Hematopoietic multipotent progenitor cell treated with erythropoietin and hydrocortisone succinate and interleukin-3 and kit ligand, for 6 days (in vitro differentiated cells): ENCODE results near the gene MRC1.

Experiments used
- DNase-seq: peaks from one replicate; pipeline ENCODE4 v3.0.0-alpha.2; 2015

MRC1 gene

GRCh38 chr10:17848646-17849045 is 39.5 kb downstream of the MRC1 start:
- no peak for DNase-seq

- DNase-seq = no peak
These were observed 41.4 kb downstream of the MRC1 start for GRCh38 chr10:17850501-17850900.

GRCh38 chr10:17851611-17852010 is 42.5 kb downstream of the MRC1 start:
- peak; percentile 59 for DNase-seq

- no peak for DNase-seq
These were observed 45.0 kb downstream of the MRC1 start for GRCh38 chr10:17854044-17854652.

GRCh38 chr10:17857040-17857439 is 47.9 kb downstream of the MRC1 start:
- no peak for DNase-seq

GRCh38 chr10:17859492-17860156 is 50.5 kb downstream of the MRC1 start:
- no peak for DNase-seq

- DNase-seq = no peak
These were observed 52.6 kb downstream of the MRC1 start for GRCh38 chr10:17861760-17862159.

- no peak for DNase-seq
These were observed 56.2 kb downstream of the MRC1 start for GRCh38 chr10:17865351-17865750.

- no peak for DNase-seq
These were observed 57.2 kb downstream of the MRC1 start for GRCh38 chr10:17866346-17866745.

- no peak for DNase-seq
These were observed 57.9 kb downstream of the MRC1 start for GRCh38 chr10:17867056-17867455.

- no peak for DNase-seq
These were observed 61.9 kb downstream of the MRC1 start for GRCh38 chr10:17871036-17871435.

- peak; percentile 58 for DNase-seq
These were observed 63.3 kb downstream of the MRC1 start for GRCh38 chr10:17872191-17873091.

GRCh38 chr10:17873946-17874345 is 64.8 kb downstream of the MRC1 start:
- no peak for DNase-seq

GRCh38 chr10:17877121-17877520 is 68.0 kb downstream of the MRC1 start:
- DNase-seq = no peak

- no peak for DNase-seq
These were observed 69.7 kb downstream of the MRC1 start for GRCh38 chr10:17878896-17879295.

- DNase-seq = no peak
These were observed 71.5 kb downstream of the MRC1 start for GRCh38 chr10:17880601-17881000.

- DNase-seq = no peak
These were observed 73.4 kb downstream of the MRC1 start for GRCh38 chr10:17882557-17882956.

- peak; percentile 6 for DNase-seq
These were observed 74.5 kb downstream of the MRC1 start for GRCh38 chr10:17883621-17884020.

- no peak for DNase-seq
These were observed 79.0 kb downstream of the MRC1 start for GRCh38 chr10:17888189-17888588.

- no peak for DNase-seq
These were observed 82.3 kb downstream of the MRC1 start for GRCh38 chr10:17891435-17891834.

GRCh38 chr10:17904564-17904963 is 95.4 kb downstream of the MRC1 start:
- no peak for DNase-seq

- no peak for DNase-seq
These were observed 96.3 kb downstream of the MRC1 start for GRCh38 chr10:17905491-17905890.

GRCh38 chr10:17906002-17906401 is 96.9 kb downstream of the MRC1 start:
- DNase-seq = no peak

GRCh38 chr10:17907641-17908040 is 98.5 kb downstream of the MRC1 start:
- DNase-seq = no peak
